ENCODE data around the gene KDM6A. TPM values are rescaled to one million over a fixed set of nuclear protein-coding genes. Genes with fewer than 3 reads are reported as not detected.

The KDM6A gene
- total and polyA plus RNA-seq, 9 of the 15 experiments (the other 6 are each of a cell fraction or from before 2014, with no cell fraction given) = 8.4 to 34.3 (median 22.9) TPM

- intact Hi-C loops (cut with micrococcal nuclease) (no loop called here), in situ Hi-C loops (cut with MboI) (no loop called here)
- no peaks in the 10 kb centered on the region for H3K27me3 ChIP-seq (ENCODE audit: control insufficient read depth in 2 of 2, insufficient read depth in 2 of 2, low read length in 2 of 2)
- peak overlapping the region in 1 of 2 experiments; percentile 13; a peak in 1 of 4 replicates for H3K9ac ChIP-seq (ENCODE audit: insufficient read depth in 1 of 2, low read depth in 2 of 2, low read length in 2 of 2)
- FAIRE-seq (no peak), DNase-seq (ENCODE audit: extremely low read depth in 1 of 4, low spot score in 3 of 4) (no peak), ATAC-seq (peak; percentile 32; the same call in 1 of the 3 replicates)
- peaks cover 100% of the 10 kb centered on the region for H3K79me2 ChIP-seq (ENCODE audit: control insufficient read depth, insufficient read depth, low read length)
- ChIA-PET POLR2A (interaction anchor here (1.7 kb wide), 1 partner anchor 11 kb away, joined by 5 read pairs; no protein-coding TSS in a partner anchor), CTCF (ENCODE audit: low intra/inter-chr PET ratio) (no interaction called here)
- BruUV-seq (replicated peaks) = no TSS peak
- peak overlapping the region; percentile 15; the same call in 1 of the 2 replicates for H3K4me2 ChIP-seq (ENCODE audit: insufficient read depth, low read length)
- H3K9me1 ChIP-seq (ENCODE audit: control insufficient read depth, insufficient read depth, low read length) = no peaks in the 10 kb centered on the region
- 24% methylated on average over 4 of the region's 4 CpGs for WGBS (ENCODE audit: insufficient coverage, low coverage, missing lambda C conversion rate)
- no peaks in the 10 kb centered on the region for H3K9me3 ChIP-seq (replicated peaks; ENCODE audit: control insufficient read depth, insufficient read depth, low read depth, low read length)
- TF ChIP-seq ZNF316 (IDR thresholded peaks at IDR 0.05) = peak; percentile 30; the same call in 1 of the 2 replicates
- no peak for TF ChIP-seq CEBPG (CRISPR knock-in tag; IDR thresholded peaks at IDR 0.05)
- TF ChIP-seq CEBPG (tag; conservative IDR thresholded peaks at IDR 0.05 in 1 of 2, IDR thresholded peaks at IDR 0.05 in 1 of 2) = no peak
- TF ChIP-seq CTCFL (IDR thresholded peaks at IDR 0.05; ENCODE audit: borderline replicate concordance, insufficient read depth, low read depth, low read length, poor library complexity, severe bottlenecking) = no peak
- peak; percentile 21; the same call in 1 of the 2 replicates for TF ChIP-seq C11orf30 (IDR thresholded peaks at IDR 0.05; ENCODE audit: low read depth)
- peak in 2 of 3 experiments; percentile 12 to 22; a peak in 3 of 6 replicates for TF ChIP-seq CTCF (IDR thresholded peaks at IDR 0.05 in 2 of 3, conservative IDR thresholded peaks at IDR 0.05 in 1 of 3; ENCODE audit: insufficient read depth in 2 of 3, low read depth in 1 of 3, low read length in 3 of 3)
- peaks cover 12% of the 10 kb centered on the region; the same call in 1 of the 2 replicates for H4K20me1 ChIP-seq (replicated peaks; ENCODE audit: control insufficient read depth, insufficient read depth, low read length)
- H3K27ac ChIP-seq (ENCODE audit: extremely low read depth, low read depth, low read length) = peak overlapping the region; percentile 35; the same call in 1 of the 3 replicates
- peaks cover 5 to 47% of the 10 kb centered on the region in 2 experiments for H3K4me1 ChIP-seq (replicated peaks in 1 of 2; ENCODE audit: control insufficient read depth in 2 of 2, insufficient read depth in 2 of 2, low read length in 2 of 2)
- H3K36me3 ChIP-seq (ENCODE audit: control insufficient read depth, insufficient read depth, low read length) = no peaks in the 10 kb centered on the region
- no peak overlapping the region for H3K4me3 ChIP-seq
- H2AFZ ChIP-seq (ENCODE audit: low read depth, low read length) = no peak overlapping the region
Observed at GRCh38 chrX:44904542-44905115, 31.6 kb downstream of the KDM6A start.
